ENCODE results near the gene ITPRIP. TPM values are rescaled to one million over a fixed set of nuclear protein-coding genes. Genes with fewer than 3 reads are reported as not detected.
A peak's percentile ranks its signal among the peaks of the same experiment; 100 is the strongest.

ITPRIP gene
- total RNA-seq, 1 donor from 2014 or later = 1.6 TPM

DNA sequence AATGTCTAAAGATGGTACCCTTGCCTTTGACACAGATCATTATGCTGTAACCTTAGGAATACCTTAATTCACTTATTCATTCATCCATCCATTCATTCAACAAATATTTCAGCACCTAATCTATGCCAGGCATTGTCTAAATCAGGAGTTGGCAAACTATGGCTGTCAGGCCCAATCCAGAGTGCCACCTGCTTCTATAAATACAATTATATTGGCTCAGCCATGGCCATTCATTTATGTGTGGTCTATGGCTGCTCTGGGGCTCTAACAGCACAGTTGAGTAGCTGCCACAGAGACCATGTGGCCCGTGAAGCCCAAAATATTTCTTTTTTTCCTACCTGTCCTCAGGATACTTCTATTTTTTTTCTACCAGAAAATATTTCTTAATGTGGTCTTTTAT, 6.0 kb upstream of the ITPRIP start:
- Mint-ChIP-seq H3K27ac (no peak overlapping the region), H3K9me3 (no peaks in the 10 kb centered on the region), H3K27me3 (ENCODE audit: insufficient read depth, low read depth) (peaks cover 3% of the 10 kb centered on the region)

DNA sequence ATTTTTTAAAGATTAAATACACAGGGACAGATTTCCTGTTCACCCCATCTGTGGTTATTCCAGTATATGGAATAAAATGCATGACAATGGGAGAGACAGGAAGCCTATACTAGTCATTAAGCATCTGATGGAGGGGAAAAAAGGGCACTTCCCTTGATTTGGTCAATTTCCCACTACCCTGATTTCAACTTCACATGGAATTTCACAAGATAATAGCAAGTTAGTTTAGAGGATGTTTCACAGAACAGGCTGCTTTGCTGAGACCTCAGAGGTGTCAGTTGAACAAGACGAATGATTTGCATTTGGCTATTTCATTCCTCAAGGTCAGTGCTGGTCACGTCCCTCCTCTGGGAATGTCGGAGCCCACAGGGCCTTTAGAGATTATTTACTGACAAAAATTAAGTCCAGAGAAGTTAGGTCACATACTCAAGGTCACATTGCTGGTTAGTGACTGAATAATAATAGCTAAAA, 4.7 kb upstream of the ITPRIP start:
- Histone ChIP-seq H3K27ac (no peak overlapping the region), H3K79me2 (ENCODE audit: low read depth) (no peaks in the 10 kb centered on the region), H3F3A (ENCODE audit: low read depth) (peaks cover 14% of the 10 kb centered on the region), H3K27me3 (peaks cover 23% of the 10 kb centered on the region), H3K4me2 (no peak overlapping the region), H3K36me3 (no peaks in the 10 kb centered on the region), H3K9me3 (ENCODE audit: low read depth) (no peaks in the 10 kb centered on the region), H2AFZ (replicated peaks) (no peak overlapping the region), H4K20me1 (ENCODE audit: low read depth) (no peaks in the 10 kb centered on the region), H3K9ac (no peak overlapping the region), H3K4me3 (no peak overlapping the region), H3K4me1 (no peaks in the 10 kb centered on the region)
- no peaks in the 10 kb centered on the region for H3K36me3 Mint-ChIP-seq
- H3K9me3 Mint-ChIP-seq = no peaks in the 10 kb centered on the region
- TF ChIP-seq EZH2phosphoT487 (IDR thresholded peaks at IDR 0.05) (no peak), EZH2 (IDR thresholded peaks at IDR 0.05) (no peak)
- TF ChIP-seq, protein P1, sequence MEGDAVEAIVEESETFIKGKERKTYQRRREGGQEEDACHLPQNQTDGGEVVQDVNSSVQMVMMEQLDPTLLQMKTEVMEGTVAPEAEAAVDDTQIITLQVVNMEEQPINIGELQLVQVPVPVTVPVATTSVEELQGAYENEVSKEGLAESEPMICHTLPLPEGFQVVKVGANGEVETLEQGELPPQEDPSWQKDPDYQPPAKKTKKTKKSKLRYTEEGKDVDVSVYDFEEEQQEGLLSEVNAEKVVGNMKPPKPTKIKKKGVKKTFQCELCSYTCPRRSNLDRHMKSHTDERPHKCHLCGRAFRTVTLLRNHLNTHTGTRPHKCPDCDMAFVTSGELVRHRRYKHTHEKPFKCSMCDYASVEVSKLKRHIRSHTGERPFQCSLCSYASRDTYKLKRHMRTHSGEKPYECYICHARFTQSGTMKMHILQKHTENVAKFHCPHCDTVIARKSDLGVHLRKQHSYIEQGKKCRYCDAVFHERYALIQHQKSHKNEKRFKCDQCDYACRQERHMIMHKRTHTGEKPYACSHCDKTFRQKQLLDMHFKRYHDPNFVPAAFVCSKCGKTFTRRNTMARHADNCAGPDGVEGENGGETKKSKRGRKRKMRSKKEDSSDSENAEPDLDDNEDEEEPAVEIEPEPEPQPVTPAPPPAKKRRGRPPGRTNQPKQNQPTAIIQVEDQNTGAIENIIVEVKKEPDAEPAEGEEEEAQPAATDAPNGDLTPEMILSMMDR (IDR thresholded peaks at IDR 0.05) = no peak
- H3K27ac Mint-ChIP-seq = no peak overlapping the region
- H3K27me3 Mint-ChIP-seq (ENCODE audit: insufficient read depth, low read depth) = peaks cover 3% of the 10 kb centered on the region
- no peak for DNase-seq (ENCODE audit: low spot score)
- no peak overlapping the region for H3K4me3 Mint-ChIP-seq
- H3K4me1 Mint-ChIP-seq = peaks cover 20% of the 10 kb centered on the region

More for the DNA sequence above, 6.0 kb upstream of the ITPRIP start:
- no peak overlapping the region for H3K27ac ChIP-seq
- H4K20me1 ChIP-seq (ENCODE audit: low read depth) = no peaks in the 10 kb centered on the region
- H3K4me2 ChIP-seq = no peak overlapping the region
- no peak overlapping the region for H3K4me3 ChIP-seq
- peaks cover 9% of the 10 kb centered on the region for H3F3A ChIP-seq (ENCODE audit: low read depth)
- DNase-seq (ENCODE audit: low spot score) = no peak
- TF ChIP-seq EZH2 (IDR thresholded peaks at IDR 0.05) = no peak
- H3K9me3 ChIP-seq (ENCODE audit: low read depth) = no peaks in the 10 kb centered on the region
- Mint-ChIP-seq H3K4me3 (no peak overlapping the region), H3K36me3 (no peaks in the 10 kb centered on the region), H3K4me1 (peaks cover 17% of the 10 kb centered on the region)
- H3K27me3 ChIP-seq = peaks cover 18% of the 10 kb centered on the region
- no peaks in the 10 kb centered on the region for H3K79me2 ChIP-seq (ENCODE audit: low read depth)
- no peak overlapping the region for H3K9ac ChIP-seq
- no peaks in the 10 kb centered on the region for H3K4me1 ChIP-seq
- H3K36me3 ChIP-seq = no peaks in the 10 kb centered on the region
- H2AFZ ChIP-seq (replicated peaks) = no peak overlapping the region

DNA sequence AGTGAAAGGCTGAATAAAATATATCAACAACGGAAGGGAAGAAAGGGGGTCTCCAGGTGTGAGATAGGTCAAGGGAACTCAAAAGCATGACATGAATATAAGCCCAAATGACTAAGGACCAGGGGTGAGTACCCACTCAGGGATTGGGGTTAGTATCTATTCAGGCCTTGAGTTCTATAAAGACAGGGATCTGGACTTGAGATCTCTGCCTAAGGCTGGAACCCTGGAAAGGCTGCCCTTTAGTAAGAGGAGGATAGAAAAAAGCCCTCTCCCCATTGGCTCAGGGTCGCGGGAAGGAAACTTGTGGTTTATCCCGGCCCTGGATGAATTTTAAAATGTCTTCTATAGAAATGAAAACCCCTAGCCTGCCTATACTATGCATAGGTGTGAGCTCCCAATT, 2.4 kb upstream of the ITPRIP start:
- Histone ChIP-seq H3K4me1 (peaks cover 9% of the 10 kb centered on the region), H3K4me3 (no peak overlapping the region), H3K9ac (no peak overlapping the region), H3K36me3 (no peaks in the 10 kb centered on the region), H4K20me1 (ENCODE audit: low read depth) (peaks cover 10% of the 10 kb centered on the region), H3K79me2 (ENCODE audit: low read depth) (peaks cover 21% of the 10 kb centered on the region), H3K9me3 (ENCODE audit: low read depth) (no peaks in the 10 kb centered on the region), H3K27ac (no peak overlapping the region), H2AFZ (replicated peaks) (no peak overlapping the region), H3F3A (ENCODE audit: low read depth) (peaks cover 22% of the 10 kb centered on the region), H3K27me3 (peaks cover 27% of the 10 kb centered on the region), H3K4me2 (no peak overlapping the region)
- H3K36me3 Mint-ChIP-seq = no peaks in the 10 kb centered on the region
- H3K27me3 Mint-ChIP-seq (ENCODE audit: insufficient read depth, low read depth) = peaks cover 7% of the 10 kb centered on the region
- no peak for TF ChIP-seq EZH2phosphoT487 (IDR thresholded peaks at IDR 0.05)
- no peak for TF ChIP-seq EZH2 (IDR thresholded peaks at IDR 0.05)
- TF ChIP-seq, protein P1 (IDR thresholded peaks at IDR 0.05) = no peak
- H3K27ac Mint-ChIP-seq = no peak overlapping the region
- no peaks in the 10 kb centered on the region for H3K9me3 Mint-ChIP-seq
- H3K4me1 Mint-ChIP-seq = peaks cover 28% of the 10 kb centered on the region
- H3K4me3 Mint-ChIP-seq = no peak overlapping the region
- DNase-seq (ENCODE audit: low spot score) = no peak

DNA sequence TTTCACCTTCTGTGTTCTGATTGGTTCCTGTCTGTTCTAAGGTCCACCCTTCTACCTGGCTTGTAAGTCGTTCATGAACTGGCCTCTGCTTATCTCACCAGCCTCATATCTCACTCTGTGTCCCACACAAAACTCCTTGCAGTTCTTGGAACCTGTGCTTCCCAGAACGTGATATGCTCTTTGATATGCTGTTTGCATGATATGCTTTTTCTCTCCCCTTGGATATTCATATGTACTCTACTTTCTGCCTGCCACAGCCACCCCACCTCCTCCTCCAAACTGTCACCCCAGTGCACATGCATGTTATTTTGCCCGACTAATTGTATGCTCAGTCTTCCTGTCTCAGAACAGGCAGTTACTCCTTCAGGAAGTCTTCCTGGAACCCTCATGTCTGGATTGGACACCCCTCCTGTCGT, 1.9 kb upstream of the ITPRIP start:
- DNase-seq (ENCODE audit: low spot score) = no peak
- no peak overlapping the region for H3K4me3 ChIP-seq
- peaks cover 27% of the 10 kb centered on the region for H3K27me3 ChIP-seq
- H3K9me3 ChIP-seq (ENCODE audit: low read depth) = no peaks in the 10 kb centered on the region
- TF ChIP-seq EZH2phosphoT487 (IDR thresholded peaks at IDR 0.05) = no peak
- TF ChIP-seq, protein P1 (IDR thresholded peaks at IDR 0.05) = no peak
- TF ChIP-seq EZH2 (IDR thresholded peaks at IDR 0.05) = no peak
- H3F3A ChIP-seq (ENCODE audit: low read depth) = peaks cover 22% of the 10 kb centered on the region
- H3K79me2 ChIP-seq (ENCODE audit: low read depth) = peaks cover 26% of the 10 kb centered on the region
- no peaks in the 10 kb centered on the region for H3K9me3 Mint-ChIP-seq
- no peaks in the 10 kb centered on the region for H3K36me3 Mint-ChIP-seq
- H3K4me2 ChIP-seq = no peak overlapping the region
- peaks cover 15% of the 10 kb centered on the region for H4K20me1 ChIP-seq (ENCODE audit: low read depth)
- no peak overlapping the region for H2AFZ ChIP-seq (replicated peaks)
- H3K27me3 Mint-ChIP-seq (ENCODE audit: insufficient read depth, low read depth) = peaks cover 7% of the 10 kb centered on the region
- H3K4me3 Mint-ChIP-seq = peak overlapping the region; percentile 61
- peaks cover 33% of the 10 kb centered on the region for H3K4me1 Mint-ChIP-seq
- H3K4me1 ChIP-seq = peaks cover 9% of the 10 kb centered on the region
- H3K36me3 ChIP-seq = no peaks in the 10 kb centered on the region
- no peak overlapping the region for H3K27ac ChIP-seq
- no peak overlapping the region for H3K9ac ChIP-seq
- no peak overlapping the region for H3K27ac Mint-ChIP-seq

Measured in neural progenitor cell (in vitro differentiated cells).